ENCODE measurements around the gene DUSP28.

DUSP28 gene

DNA sequence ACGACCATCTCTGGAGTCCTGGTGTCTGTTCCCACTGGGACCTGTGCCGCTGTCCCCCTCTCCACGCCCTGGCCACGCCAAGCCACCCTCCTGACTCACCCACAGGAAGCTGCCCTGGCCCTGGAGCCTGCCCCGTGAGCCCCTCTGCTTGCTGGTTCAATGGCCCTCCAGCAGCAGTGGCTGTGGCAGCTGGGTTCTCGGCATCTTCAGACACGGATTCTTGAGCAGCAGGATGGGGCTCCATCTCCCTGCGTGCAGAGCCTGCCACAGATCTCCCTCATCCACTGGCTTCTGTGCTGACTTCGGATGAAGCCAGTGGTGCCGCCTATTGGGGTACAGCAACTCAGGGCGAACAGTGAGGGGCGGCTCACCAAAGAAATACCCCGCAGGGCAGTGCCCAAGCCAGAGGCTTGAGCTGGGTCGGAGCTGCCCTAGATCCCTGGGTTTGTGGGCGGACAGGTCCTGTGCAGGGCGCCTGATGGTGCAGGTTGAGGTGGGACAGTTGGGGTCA lies 40.3 kb downstream of the DUSP28 start:
- no peak for DNase-seq (ENCODE audit: low spot score)
- no peak for TF ChIP-seq CTCF (IDR thresholded peaks at IDR 0.05; ENCODE audit: borderline replicate concordance, control extremely low read depth, extremely low read depth, insufficient read depth, missing control alignments)
- in situ Hi-C loops (cut with MboI; ENCODE audit: low sequenced_read_pairs, unreplicated experiment), result no loop called here

DNA sequence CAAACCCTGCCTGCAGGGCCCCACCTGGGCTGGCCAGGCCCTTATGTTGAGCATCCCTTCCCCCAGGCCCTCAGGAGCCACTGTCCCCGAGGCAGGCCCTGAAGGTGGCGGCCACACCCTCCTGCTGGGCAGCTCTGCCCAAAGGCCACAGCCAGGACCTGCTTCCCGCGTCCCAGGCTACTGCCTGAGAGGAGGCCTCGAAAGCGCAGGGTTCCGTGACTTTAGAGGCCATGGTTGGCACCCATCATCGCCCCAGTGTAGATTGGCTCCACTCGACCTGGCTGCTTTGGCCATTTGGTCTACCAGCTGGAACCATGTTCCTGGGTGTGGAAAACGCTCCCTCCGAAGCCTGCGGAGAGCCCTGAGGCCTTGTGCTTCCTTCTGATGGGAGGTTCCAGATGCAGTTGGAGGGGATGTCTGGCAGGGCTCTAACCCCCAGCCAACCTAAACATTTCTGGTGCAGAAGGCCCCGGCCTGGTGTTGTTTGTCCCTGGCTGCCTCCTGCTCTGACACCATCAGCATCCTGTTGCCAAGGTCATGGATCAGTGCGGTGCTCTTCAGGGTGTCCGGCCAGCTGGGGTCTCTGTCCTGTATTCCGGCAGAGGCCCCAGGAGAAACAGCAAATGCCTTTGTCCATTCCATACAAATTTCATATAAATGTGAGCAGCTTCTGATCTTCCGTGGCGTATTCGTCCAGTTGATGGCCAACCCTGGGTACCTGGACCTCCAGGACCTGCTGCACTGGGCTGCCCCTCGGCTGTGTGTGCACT lies 41.1 kb downstream of the DUSP28 start:
- TF ChIP-seq CTCF (IDR thresholded peaks at IDR 0.05; ENCODE audit: borderline replicate concordance, control extremely low read depth, extremely low read depth, insufficient read depth, missing control alignments), result no peak
- in situ Hi-C loops (cut with MboI; ENCODE audit: low sequenced_read_pairs, unreplicated experiment), result no loop called here
- no peak for DNase-seq (ENCODE audit: low spot score)

- in situ Hi-C loops (cut with MboI; ENCODE audit: low sequenced_read_pairs, unreplicated experiment), result no loop called here
- TF ChIP-seq CTCF (IDR thresholded peaks at IDR 0.05; ENCODE audit: borderline replicate concordance, control extremely low read depth, extremely low read depth, insufficient read depth, missing control alignments), result no peak
- no peak for DNase-seq (ENCODE audit: low spot score)
These were observed 41.6 kb downstream of the DUSP28 start for GRCh38 chr2:240601831-240602160.

DNA sequence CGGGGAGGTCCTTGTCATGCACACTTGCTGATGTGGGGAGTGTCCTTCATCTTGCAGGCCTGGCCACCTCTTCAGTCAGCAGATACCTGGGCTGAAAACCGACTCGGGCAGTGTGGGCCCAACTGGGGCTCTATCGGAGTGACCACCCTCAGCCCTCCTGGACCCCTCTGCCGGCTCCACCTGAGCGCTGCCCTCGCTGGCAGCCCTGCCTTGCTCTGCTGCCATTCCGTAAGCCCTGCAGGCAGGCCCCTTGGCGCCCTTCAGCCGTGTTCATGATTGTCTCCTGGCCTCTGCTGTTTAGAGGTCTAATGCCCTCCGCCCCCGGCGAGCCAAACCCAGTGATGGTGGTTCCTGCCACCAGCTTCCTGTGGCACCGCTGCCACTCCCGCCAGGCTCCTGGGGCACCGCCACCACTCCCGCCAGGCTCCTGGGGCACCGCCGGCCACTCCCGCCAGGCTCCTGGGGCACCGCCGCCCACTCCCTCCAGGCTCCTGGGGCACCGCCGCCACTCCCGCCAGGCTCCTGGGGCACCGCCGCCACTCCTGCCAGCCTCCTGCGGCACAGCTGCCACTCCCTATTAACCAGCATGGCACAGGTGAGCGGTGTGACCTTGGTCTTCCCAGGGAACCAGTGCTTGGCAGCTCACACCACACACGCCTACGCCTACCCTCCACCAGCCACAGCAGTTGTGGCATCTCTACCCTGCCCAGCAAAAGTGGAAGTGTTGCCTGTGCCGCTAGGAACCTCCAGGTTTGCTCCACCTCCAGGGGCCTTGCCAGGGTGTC lies 42.3 kb downstream of the DUSP28 start:
- TF ChIP-seq CTCF (IDR thresholded peaks at IDR 0.05; ENCODE audit: borderline replicate concordance, control extremely low read depth, extremely low read depth, insufficient read depth, missing control alignments), result no peak
- DNase-seq (ENCODE audit: low spot score), result no peak
- in situ Hi-C loops (cut with MboI; ENCODE audit: low sequenced_read_pairs, unreplicated experiment), result no loop called here

DNA sequence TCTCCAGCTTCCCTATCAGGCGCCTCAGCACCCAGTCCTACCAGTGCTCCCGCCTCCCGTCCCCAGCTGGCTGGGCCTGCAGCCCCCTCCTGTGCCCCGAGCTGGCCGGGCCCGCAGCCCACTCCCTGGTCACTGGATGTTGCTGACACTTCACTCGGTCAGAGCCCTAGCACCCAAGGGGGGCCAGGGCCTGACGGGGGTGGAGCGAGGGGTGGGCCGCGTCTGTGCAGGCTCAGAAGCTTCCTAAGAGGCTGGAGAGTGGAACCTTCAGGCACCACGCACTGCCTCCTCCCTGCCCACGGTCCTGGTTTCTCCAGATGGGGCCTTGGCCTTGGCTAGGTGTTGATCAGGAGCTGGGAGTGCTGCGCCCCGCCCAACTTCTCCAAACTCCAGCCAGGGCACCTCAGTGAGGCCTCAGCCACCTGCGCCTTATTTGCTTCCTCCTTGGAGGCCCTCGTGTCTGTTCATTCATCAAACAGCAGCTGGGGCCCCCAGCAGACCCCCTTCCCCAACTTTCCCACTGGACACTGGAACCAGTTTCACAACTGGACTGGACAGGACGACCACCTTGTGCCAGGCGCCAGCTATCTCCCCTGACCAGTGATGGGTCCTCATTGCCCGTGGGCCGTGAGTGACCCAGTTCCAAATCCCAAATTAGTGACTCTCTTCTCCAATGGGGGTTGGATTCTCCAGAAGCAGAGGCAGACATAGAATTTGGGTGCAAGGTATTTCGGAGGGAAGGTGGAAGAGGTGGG lies 43.1 kb downstream of the DUSP28 start:
- in situ Hi-C loops (cut with MboI; ENCODE audit: low sequenced_read_pairs, unreplicated experiment), result no loop called here
- DNase-seq (ENCODE audit: low spot score), result no peak
- no peak for TF ChIP-seq CTCF (IDR thresholded peaks at IDR 0.05; ENCODE audit: borderline replicate concordance, control extremely low read depth, extremely low read depth, insufficient read depth, missing control alignments)

GRCh38 chr2:240603846-240604245 lies 43.7 kb downstream of the DUSP28 start:
- in situ Hi-C loops (cut with MboI; ENCODE audit: low sequenced_read_pairs, unreplicated experiment), result no loop called here
- no peak for DNase-seq (ENCODE audit: low spot score)
- TF ChIP-seq CTCF (IDR thresholded peaks at IDR 0.05; ENCODE audit: borderline replicate concordance, control extremely low read depth, extremely low read depth, insufficient read depth, missing control alignments), result no peak
